GM21528 (cell line): Measurements from ENCODE around the gene ASTN2.

Experiments used
- ATAC-seq: cut with Tn5 transposase; IDR thresholded peaks from one replicate; pipeline ENCODE4 v1.9.1; 2021; ENCODE audit warnings: mild to moderate bottlenecking, moderate library complexity; ENCODE audit not compliant: unreplicated experiment, low FRiP score

ASTN2 gene

DNA sequence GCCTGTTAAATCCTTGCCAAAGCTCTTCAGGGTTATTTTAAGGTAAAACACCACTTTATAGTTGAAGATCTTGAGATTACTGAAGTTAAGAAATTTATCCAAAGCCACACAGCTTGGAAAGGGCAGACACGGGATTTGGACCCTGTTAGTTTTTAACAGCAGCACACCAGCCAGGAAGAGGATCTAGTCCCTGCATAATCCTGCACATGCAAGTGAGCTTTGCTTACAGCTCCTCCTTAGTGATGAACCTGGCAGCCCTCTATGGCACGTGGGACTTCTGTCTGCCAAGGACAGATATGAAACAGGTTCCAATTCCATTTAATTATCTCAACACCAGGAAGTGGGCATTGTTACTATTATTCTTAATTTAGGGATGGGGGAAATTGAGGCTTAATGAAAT, 619.0 kb downstream of the ASTN2 start:
- ATAC-seq = no peak

DNA sequence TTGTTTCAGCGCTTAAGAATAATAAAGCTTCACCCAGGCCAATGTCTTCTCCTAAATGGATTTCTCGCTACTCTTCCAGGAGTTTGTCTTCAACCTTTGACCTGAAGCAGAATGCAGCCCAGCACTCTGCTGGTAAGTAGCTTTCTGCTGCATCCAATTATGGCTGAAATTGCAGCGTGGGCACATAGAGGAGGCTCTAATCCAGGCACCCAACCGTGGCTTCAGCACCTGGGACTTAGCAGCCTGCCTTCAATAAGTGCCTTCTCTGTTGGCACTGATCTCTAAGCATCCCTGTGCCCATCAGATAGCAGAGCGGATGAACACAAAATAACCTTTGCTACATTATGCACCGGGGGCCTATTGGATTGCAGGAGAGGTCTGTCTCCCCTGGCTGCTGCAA, 622.6 kb downstream of the ASTN2 start:
- ATAC-seq = no peak

DNA sequence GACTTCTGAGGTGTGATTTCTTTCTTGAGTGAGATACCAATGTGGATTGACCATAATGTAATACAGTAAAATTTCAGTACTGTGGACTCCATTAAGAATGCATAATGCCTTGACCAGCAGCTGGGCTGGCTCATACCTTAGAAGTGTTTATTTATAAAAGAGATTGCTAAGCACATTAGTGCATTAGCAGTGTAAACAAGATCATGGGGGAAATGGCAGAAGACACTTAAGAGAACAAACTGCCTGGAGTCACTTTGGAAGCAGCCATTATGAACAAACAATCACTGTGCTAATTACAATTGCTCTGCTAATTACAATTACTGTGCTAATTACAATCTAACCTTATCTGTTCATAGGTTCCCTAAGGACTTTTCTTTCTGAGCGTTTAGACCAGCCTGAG, 623.5 kb downstream of the ASTN2 start:
- no peak for ATAC-seq

DNA sequence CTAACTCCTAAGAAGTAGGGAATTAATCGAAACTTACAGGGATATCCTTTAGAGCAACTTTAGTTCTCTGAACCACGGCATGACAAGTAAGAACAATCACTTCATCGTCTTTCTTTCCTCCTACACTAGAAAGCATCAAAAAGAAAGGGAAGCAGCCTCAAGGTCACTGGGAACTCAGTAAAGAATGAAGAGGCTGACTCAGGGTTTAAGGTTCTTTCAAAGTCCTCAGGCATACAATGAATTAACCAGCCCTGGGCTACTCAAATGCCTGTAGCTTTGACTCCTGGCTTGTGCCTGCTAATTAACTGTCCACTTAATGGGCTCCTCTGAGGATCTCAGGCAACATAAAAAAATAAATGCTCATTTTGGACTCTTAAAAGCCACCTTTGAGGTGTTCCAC, 625.8 kb downstream of the ASTN2 start:
- ATAC-seq = no peak

DNA sequence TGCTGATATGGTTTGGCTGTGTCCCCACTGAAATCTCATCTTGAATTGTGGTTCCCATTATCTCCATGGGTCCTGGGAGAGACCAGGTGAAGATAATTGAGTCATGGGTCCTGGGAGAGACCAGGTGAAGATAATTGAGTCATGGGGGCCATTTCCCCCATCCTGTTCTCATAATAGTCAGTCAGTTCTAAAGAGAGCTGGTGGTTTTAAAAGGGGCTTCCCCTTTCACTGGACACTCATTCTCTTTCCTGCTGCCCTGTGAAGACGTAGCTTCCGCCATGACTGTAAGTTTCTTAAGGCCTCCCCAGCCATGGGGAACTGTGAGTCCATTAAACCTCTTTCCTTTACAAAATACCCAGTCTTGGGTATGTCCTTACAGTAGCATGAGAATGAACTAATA, 628.1 kb downstream of the ASTN2 start:
- ATAC-seq = no peak

DNA sequence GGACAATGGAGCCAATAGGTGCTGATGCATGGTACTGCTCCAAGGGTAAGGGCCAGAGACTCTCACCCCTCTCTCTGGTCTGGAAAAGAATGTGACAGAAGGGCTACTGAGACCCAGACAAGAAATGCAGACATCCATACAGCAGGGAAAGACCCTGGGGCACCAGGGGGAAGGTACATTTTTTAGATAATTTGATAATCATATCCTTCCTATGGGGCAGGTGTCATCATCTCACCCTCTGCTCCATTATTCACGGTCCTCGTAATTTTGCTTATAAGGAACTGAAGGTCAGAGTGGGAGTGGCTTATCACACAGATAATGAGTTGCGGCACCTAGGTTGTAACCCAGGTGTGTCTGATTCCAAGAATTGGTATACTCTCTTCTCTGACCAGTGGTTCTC, 637.7 kb downstream of the ASTN2 start:
- ATAC-seq = no peak

DNA sequence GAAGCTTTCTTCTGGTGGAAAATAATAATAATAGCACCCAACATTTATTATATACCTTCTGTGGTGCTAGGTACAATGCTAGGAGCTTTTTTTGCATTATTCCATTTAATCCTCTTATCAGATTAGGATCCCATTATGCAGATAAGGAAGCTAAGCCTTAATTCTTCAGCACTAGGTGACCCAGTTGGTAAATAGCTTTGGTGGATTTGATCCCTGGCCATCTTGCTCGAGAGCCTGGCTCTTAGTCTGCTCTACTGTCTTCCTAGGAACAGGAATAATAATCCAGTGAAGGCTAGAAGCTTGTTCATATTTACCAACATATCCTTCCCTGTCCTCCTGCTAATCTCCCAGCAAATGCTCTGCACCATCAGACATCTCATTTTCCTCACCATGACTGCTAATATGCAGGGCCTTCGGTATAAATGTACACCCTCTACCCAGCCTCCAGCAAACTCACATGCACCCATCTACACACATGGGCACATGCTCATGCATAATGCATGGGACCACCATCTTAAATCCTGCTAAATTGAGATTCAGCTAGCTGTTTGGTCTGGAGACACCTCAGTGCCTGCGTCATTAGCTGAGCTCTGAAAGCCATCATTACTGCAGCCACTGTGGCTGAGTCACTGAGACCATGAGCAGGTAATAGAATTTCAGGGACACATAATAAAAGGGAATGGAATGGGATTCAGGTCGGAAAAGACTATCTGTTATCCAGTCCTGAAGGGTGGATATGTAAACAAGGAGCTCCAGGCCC, 640.3 kb downstream of the ASTN2 start:
- no peak for ATAC-seq

DNA sequence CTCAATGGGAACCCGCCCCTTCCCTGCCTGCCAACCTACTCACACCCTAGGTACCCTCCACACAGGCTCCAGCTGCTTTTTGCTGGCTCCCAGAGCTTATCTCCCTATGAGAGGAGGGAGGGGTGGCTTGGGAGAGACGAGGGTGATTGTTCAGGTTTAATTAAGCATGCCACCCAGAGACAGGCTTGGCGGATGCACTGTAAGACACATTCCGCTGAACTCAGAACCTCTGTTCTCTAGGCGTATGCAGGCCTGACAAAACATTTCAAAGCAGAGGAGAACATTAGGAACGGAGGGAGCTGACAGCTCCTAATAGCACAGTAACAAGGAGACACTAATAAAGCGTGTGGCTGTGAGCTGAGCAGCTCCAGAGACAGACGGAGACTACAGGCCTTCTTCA, 647.6 kb downstream of the ASTN2 start:
- ATAC-seq = no peak

DNA sequence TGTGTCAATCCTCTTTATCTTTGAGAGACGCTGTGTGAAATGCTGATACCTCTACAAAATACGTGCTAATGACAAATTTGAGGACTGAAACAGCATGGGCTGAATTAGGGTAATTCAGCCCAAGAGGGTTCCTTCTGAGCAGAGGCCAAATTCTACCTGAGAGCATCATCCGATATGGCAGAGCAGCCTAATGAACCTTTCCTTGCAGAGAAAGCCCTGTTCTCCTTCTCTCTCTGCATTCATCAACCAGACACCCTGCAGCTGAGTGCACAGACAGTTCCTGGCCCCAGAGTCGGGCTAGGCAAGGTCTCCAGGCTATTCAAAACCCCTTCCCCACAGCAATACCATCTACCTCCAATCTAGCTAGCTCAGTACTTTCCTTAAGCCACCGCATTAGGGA, 649.8 kb downstream of the ASTN2 start:
- ATAC-seq = no peak

DNA sequence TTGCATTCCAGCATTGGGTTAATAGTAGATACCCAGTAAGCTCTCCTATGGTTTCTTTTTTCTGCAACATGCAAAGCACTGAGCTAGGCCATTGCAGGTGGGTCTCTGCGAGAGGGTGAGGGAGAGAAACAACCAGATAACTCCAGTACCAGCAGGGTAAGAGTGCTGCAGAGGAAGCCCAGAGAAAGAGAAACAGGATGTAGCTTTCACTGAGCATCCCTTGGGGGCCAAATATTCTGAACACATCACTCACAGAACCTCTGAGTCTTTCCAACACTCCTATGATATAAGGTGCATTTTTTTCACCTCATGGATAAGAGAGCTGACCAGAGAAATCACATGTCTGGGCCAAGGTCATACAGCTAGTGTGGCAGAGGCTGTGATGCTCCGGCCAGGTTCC, 651.1 kb downstream of the ASTN2 start:
- no peak for ATAC-seq

DNA sequence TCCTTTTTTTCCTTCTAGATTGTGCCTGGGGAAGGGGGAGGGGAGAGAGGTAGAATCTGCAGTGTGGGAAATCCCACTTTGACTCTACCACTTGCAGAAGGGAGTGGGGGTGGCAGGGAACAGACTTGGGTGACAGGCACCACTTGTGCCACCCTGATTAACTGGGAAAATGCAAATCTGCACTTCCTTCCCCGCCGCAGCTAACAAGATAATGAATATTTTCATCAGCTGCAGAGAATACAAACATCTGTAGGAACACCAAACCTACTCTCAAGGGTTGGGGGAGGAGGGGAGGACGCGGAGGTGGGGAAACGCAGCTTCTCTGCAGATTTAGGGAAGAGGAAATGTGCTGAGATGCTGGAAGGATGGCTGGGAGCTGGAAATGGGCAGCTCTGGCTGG, 654.2 kb downstream of the ASTN2 start:
- ATAC-seq = no peak

DNA sequence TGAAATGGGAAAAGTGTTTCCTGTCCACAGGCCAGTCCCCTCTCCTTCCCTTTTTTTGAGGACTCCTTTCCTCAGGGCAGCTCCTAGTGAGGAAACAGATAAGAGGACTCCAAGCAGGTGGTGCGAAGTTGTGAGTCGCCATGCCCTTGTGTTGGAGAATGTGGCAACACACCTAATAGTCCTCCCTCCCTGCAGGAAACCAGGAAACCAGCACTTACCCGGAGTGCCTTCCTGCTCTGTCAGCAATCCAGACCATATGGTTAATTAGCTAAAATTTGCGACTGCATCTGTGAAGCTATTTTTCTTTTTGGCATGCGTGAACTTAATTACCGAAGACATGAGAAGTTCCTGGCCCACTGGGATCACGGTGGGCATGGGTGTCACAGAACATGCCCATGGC, 657.8 kb downstream of the ASTN2 start:
- ATAC-seq = no peak

DNA sequence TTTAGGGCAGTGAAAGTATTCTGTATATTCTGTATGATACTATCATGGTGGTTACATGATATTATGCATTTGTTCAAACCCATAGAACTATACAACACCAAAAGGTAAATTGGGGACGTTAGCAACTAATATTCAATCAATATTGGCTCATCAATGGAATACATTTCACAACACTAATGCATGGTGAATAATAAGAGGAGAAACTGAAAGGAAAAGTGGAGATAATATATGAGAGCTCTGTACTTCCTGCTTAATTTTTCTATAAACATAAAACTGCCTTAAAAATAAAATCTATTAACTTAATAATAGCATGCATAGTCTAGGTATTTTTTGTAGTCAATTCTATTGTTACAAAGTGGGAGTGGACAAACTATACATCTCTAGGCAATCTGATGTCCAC, 661.5 kb downstream of the ASTN2 start:
- no peak for ATAC-seq

DNA sequence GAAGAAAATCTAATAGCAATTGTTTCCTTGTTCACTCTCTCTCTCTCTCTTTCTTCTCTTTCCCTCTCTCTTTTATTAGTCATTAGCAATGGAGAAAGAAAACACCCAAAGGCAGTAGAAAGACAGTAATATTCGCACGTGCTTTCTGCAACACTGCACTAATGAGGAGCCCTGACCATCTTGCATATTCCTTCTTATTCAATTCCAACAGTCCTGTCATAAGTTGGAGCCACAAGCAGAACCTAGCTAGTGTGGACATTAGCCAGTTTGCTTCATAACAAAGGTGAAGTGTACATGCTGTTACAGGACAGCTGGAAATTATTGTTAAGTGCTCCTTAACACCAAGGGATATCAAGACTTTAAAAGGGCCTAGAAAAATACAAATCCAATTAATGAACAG, 664.3 kb downstream of the ASTN2 start:
- no peak for ATAC-seq

DNA sequence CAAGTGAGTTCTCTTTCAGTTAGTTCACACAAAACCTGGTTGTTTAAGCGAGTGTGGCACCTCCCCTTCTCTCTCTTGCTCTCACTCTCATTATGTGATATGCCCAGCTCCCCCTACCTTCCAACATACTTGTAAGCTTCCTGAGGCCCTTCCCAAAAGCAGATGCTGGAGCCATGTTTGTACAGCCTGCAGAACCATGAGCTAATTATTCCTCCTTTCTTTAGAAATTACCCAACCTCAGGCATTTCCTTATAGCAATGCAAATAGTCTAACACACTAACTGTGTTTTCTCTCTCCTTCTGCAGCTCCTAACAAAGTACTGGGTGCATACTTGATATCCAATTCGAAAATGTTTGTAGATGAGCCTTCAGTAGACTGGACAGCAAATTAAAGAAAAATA, 665.1 kb downstream of the ASTN2 start:
- ATAC-seq = no peak

DNA sequence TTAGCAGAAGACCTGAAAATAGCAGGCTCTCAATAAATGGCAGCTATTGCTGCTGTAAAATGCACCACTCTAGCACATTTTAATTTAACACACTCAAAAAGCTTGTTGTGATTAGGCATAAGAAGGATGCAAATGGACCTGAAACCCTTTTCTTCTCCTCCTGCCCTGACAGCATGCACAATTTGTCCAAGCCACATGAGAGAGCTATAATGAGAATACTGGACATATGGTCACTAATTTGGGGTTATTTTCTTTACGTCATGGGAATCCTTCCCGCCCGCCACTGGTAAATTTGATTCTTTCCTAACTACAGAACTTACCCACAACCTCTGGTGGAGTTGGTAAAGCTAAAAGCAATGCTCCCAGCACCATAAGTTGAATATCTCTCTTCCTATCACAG, 665.7 kb downstream of the ASTN2 start:
- no peak for ATAC-seq

DNA sequence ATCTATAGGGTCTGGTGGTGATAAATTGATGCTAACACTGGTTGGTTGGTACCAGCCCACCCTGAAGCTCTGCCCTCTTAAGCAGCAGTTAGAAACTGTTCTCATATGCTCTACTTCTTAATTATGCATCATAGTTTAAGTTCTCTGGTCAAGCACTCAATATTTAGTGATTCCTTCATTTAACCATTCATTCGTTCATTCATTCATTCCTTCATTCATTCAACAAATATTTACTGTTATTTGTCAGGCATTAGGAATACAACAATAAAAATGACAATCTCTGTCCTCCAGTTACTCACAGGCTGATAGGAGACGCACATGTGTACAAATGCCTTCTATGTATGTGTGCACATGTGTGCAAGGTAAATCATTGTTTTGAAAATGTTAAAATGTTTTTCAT, 673.1 kb downstream of the ASTN2 start:
- no peak for ATAC-seq

DNA sequence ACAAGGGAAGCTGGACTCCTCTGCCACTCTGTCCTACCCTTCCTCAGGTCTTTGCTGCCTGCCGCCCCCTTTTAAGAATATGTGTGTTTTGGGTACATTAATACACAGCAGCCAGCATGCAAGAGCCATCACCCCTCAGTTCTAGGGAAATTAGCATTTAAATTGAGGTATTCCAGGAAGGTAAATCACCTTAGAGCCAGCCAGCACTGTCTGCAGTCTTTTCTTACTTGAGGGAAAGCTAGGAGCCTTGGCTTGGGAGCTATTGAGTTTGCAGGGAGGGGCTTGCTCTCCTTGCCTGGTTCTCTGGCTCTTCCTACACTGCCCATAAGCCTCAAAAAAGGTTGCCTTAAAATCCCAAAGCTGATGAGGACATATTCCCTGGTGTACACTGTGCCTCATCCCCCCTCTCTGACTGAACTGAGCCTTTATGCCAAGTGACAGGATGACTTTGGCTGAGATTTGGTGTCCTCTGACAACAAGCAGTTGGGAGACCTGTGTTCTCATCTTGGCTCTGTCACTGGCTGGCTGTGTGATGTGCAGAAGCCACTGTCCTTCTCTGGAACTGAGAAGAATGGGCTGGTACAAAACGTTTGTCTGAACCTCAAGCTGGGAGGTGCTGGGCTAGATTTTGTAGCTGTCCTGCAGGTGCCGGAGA, 673.6 kb downstream of the ASTN2 start:
- ATAC-seq = no peak

DNA sequence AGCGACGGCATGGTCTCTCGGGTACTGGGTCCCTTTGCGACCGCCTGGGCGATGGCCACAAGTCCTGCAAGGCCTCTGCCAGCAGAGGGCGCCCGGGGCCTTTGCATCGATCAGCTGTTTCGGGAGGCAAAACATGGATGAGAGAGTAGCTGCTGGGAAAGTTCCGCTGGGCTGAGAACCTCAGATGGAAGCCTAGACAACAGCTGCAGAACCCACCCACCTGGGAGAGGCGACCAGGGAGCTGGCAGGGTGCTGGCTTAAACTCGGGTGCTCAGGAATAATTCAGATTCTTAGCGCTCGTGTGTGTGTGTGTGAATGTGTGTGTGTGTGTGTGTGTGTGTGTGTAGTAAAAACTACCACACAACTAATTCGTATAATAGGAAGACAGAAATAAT, 677.7 kb downstream of the ASTN2 start:
- no peak for ATAC-seq

DNA sequence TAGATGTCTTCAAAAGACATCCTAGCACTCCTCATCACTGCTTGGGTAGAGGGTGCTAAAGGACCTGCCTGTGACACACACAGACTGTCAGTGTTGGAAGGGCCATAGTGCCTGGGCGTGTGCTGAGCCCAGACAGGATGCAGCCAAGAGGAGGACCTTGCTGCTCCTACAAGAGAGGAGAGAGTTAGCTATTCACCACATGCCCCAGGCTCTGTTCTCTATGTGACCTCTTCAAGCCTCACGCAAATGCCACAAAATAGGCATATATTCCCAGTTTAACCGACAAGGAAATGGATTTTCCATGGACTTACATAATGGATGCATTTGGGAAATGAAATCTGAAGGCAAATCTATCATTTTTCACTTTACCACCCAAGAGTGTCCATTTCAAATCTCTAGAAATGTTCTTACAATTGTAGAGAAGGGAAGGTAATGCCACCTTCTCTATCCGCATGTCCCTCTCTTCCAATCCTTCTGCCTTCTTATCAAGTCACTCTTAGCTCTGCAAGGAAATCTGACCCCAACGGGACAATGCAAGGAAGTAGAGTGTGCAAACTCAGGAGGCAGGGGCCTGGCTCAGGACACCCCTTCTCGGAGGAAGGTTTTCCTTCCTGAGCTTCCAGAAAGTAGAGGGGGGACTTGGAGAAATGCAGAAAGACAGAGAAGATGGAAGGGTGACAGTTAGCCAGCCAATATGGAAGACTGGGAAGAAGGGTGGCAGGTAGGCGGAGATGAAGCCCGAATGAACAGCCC, 678.3 kb downstream of the ASTN2 start:
- ATAC-seq = no peak

DNA sequence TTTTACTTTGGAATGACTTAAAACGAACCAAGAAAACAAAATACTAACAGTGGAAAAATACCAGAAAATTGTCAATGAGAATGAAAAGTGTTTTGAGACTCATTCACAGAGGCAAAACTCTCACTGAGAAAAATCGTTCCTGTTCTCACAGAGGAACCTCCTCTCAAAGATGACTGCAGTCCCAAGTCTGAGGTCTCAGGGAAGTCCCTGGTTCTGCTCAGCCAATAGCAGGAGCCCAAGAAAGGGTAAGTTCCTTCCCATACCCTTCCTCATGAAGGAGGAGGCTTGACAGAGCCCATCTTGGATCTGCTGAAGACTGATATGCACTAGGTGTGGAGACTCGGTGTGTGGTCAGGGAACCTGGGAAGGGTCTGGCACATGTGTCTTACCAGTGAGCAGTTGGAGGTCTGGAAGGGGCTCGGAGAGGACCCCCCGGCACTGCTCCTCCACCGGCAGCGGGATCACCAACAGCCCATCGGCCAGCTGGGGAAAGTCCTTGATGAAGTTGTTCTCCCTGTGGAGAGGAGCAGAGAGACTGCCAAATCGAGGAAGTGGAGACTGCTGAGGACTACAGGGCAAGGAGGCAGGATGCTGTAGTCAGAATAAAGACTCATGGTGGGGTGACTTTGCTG, 681.7 kb downstream of the ASTN2 start:
- ATAC-seq = no peak
